Measurements from ENCODE around the gene UBXN6. TPM values are rescaled to one million over a fixed set of nuclear protein-coding genes. Genes with fewer than 3 reads are reported as not detected.

The UBXN6 gene
- total and polyA plus RNA-seq, 2 of the 8 experiments (the other 6 are each of a cell fraction or from before 2014, with no cell fraction given), result 28.0 to 43.8 TPM

GRCh38 chr19:4464815-4465581 is 7.4 kb upstream of the UBXN6 start (continued):
- no peak for TF ChIP-seq KDM4A (IDR thresholded peaks at IDR 0.05; ENCODE audit: low read depth, low read length, severe bottlenecking)
- no peak for TF ChIP-seq RNF2 (IDR thresholded peaks at IDR 0.05; ENCODE audit: borderline replicate concordance, low read depth, low read length, missing control alignments, poor library complexity, severe bottlenecking)
- TF ChIP-seq EP300 (IDR thresholded peaks at IDR 0.05; ENCODE audit: borderline replicate concordance in 1 of 2, low read depth in 2 of 2, low read length in 2 of 2), result no peak
- TF ChIP-seq GABPA (IDR thresholded peaks at IDR 0.05; ENCODE audit: borderline replicate concordance, insufficient read depth, low read length), result no peak
- no peak for TF ChIP-seq POU5F1 (IDR thresholded peaks at IDR 0.05; ENCODE audit: low read depth, low read length)
- no peak for TF ChIP-seq CTBP2 (IDR thresholded peaks at IDR 0.05; ENCODE audit: borderline replicate concordance, insufficient read depth, insufficient read length, low read length)
